PC-9 (cell line): ENCODE data around the gene RAPGEF1. TPM values are rescaled to one million over a fixed set of nuclear protein-coding genes. Genes with fewer than 3 reads are reported as not detected.
A peak's percentile ranks its signal among the peaks of the same experiment; 100 is the strongest.
"Not testable (repeated sequence)": the region's sequence is repeated elsewhere in the genome, so short reads cannot be mapped to it uniquely, and the experiment has no call there.

Experiments used
- BruUV-seq: library from RNA; stranded (reverse); fragments of 400-500 nt; replicated peaks from 2 replicates; lab custom pipeline; 2021; lab: Mats Ljungman, UMichigan
- CTCF ChIA-PET: fragments of 300-600 bp; sonication (Branson Sonifier 250); formaldehyde crosslinking; loops from one replicate; lab custom pipeline; 2022; ENCODE audit warnings: antibody characterized with exemption; lab: Charles Lee
- POLR2A ChIA-PET: fragments of 300-600 bp; sonication (Branson Sonifier 250); formaldehyde crosslinking; loops from one replicate; lab custom pipeline; 2022; ENCODE audit warnings: antibody characterized with exemption; ENCODE audit not compliant: unreplicated experiment; lab: Charles Lee
- DNase-seq, 2 experiments: peaks; one replicate each; pipeline versions ENCODE4 v3.0.0 to v3.0.0-alpha.2; 2015 to 2022; ENCODE audit warnings: mixed read lengths in 1 of 2
- H2AFZ ChIP-seq: fragments of 200-600 bp; sonication (generic); 2 replicates; pipeline ENCODE4 v1.8.1; 2017; ENCODE audit warnings: antibody characterized with exemption
- H3F3A ChIP-seq: fragments of 200-600 bp; sonication (generic); 2 replicates; pipeline ENCODE4 v1.8.1; 2017; ENCODE audit warnings: antibody characterized with exemption, mild to moderate bottlenecking, low read depth; ENCODE audit not compliant: insufficient read depth
- H3K27ac ChIP-seq: fragments of 200-600 bp; sonication (generic); 2 replicates; pipeline ENCODE4 v1.6.1; 2016; ENCODE audit warnings: mixed run types
- H3K27me3 ChIP-seq: fragments of 200-600 bp; sonication (generic); 2 replicates; pipeline ENCODE4 v1.6.1; 2016; ENCODE audit warnings: low read depth, mixed run types; ENCODE audit not compliant: insufficient read depth
- H3K36me3 ChIP-seq: fragments of 200-600 bp; sonication (generic); 2 replicates; pipeline ENCODE4 v1.6.1; 2016; ENCODE audit warnings: low read depth, mixed run types
- H3K4me1 ChIP-seq: fragments of 200-600 bp; sonication (generic); replicated peaks from 2 replicates; pipeline ENCODE4 v1.6.1; 2016; ENCODE audit warnings: mixed run types; ENCODE audit not compliant: insufficient read depth
- H3K4me2 ChIP-seq: fragments of 200-600 bp; sonication (generic); 2 replicates; pipeline ENCODE4 v1.6.1; 2017; ENCODE audit warnings: mixed run types
- H3K4me3 ChIP-seq: fragments of 200-600 bp; sonication (generic); 2 replicates; pipeline ENCODE4 v1.6.1; 2016; ENCODE audit warnings: mixed run types
- H3K79me2 ChIP-seq: fragments of 200-600 bp; sonication (generic); 2 replicates; pipeline ENCODE4 v1.6.1; 2017; ENCODE audit warnings: low read depth, mixed run types
- H3K9me2 ChIP-seq: fragments of 200-600 bp; sonication (generic); 2 replicates; pipeline ENCODE4 v1.8.1; 2017; ENCODE audit warnings: mild to moderate bottlenecking; ENCODE audit not compliant: insufficient read depth
- H3K9me3 ChIP-seq: fragments of 200-600 bp; sonication (generic); 2 replicates; pipeline ENCODE4 v1.8.1; 2016; ENCODE audit warnings: low read depth; ENCODE audit not compliant: insufficient read depth
- H4K20me1 ChIP-seq: fragments of 200-600 bp; sonication (generic); 2 replicates; pipeline ENCODE4 v1.8.1; 2017; ENCODE audit not compliant: insufficient read depth
- CTCF ChIP-seq: fragments of 200-600 bp; sonication (generic); conservative IDR thresholded peaks from 2 replicates; pipeline ENCODE4 v1.6.1; 2017; ENCODE audit warnings: mixed run types, antibody characterized with exemption, mild to moderate bottlenecking, moderate library complexity
- EZH2 ChIP-seq: fragments of 200-600 bp; sonication (generic); IDR thresholded peaks from 2 replicates; pipeline ENCODE4 v1.8.0; 2017; ENCODE audit warnings: antibody characterized with exemption, low read depth
- intact Hi-C: fragments of 100-400 bp; cut with micrococcal nuclease; formaldehyde crosslinking; loops from one replicate; pipeline ENCODE4 v1.10.0; 2022; ENCODE audit not compliant: unreplicated experiment
- total RNA-seq: library from RNA; stranded (reverse); gene quantifications from 2 replicates; pipeline ENCODE4 v1.2.3, GENCODE V29; 2021

The RAPGEF1 gene
- total RNA-seq, 1 experiment from 2014 or later, result 66.5 TPM

- DNase-seq, result no peak
- no peaks in the 10 kb centered on the region for H3K36me3 ChIP-seq
- H3K79me2 ChIP-seq, result no peaks in the 10 kb centered on the region
- no TSS peak for BruUV-seq
- ChIA-PET POLR2A (interaction anchor here (0.7 kb wide), 1 partner anchor 1068 kb away, joined by 21 read pairs; no protein-coding TSS in a partner anchor), CTCF (interaction anchor here (0.7 kb wide), 1 partner anchor 502 kb away, joined by 4 read pairs; no protein-coding TSS in a partner anchor)
- intact Hi-C loops, result no loop called here
- H3K9me3 ChIP-seq, result no peaks in the 10 kb centered on the region
- H2AFZ ChIP-seq, result no peak overlapping the region
- no peak overlapping the region for H3K4me2 ChIP-seq
- H3K9me2 ChIP-seq, result no peaks in the 10 kb centered on the region
- no peaks in the 10 kb centered on the region for H4K20me1 ChIP-seq
- H3K27me3 ChIP-seq, result no peaks in the 10 kb centered on the region
- H3K4me3 ChIP-seq, result no peak overlapping the region
- TF ChIP-seq CTCF (no peak), EZH2 (no peak)
- H3F3A ChIP-seq, result peaks cover 11% of the 10 kb centered on the region
- no peak overlapping the region for H3K27ac ChIP-seq
- 0 out of 2 replicates have a peak, but pooled peaks cover 5% of the 10 kb centered on the region for H3K4me1 ChIP-seq
Observed at GRCh38 chr9:131757549-131757948, 17.7 kb upstream of the RAPGEF1 start.

- intact Hi-C loops, result no loop called here
- BruUV-seq, result no TSS peak
- Histone ChIP-seq H3K27me3 (no peaks in the 10 kb centered on the region), H4K20me1 (no peaks in the 10 kb centered on the region), H2AFZ (no peak overlapping the region), H3K4me2 (no peak overlapping the region), H3K36me3 (no peaks in the 10 kb centered on the region), H3K4me3 (no peak overlapping the region), H3K9me3 (no peaks in the 10 kb centered on the region), H3K9me2 (no peaks in the 10 kb centered on the region), H3K4me1 (0 out of 2 replicates have a peak, but pooled peaks cover 5% of the 10 kb centered on the region), H3K27ac (no peak overlapping the region), H3K79me2 (no peaks in the 10 kb centered on the region), H3F3A (peaks cover 11% of the 10 kb centered on the region)
- CTCF ChIA-PET, result interaction anchor here (0.5 to 1.3 kb wide), 7 partner anchors 11 to 506 kb away, joined by 3 to 16 read pairs (median 5); no protein-coding TSS in a partner anchor
- POLR2A ChIA-PET, result no interaction called here
- peak; percentile 60 to 84 for DNase-seq
- TF ChIP-seq EZH2 (no peak), CTCF (peak; percentile 73)
Observed at GRCh38 chr9:131755541-131756198, 15.8 kb upstream of the RAPGEF1 start.

- Histone ChIP-seq H3K9me2 (no peaks in the 10 kb centered on the region), H3K4me1 (0 out of 2 replicates have a peak, but pooled peaks cover 5% of the 10 kb centered on the region), H3K36me3 (no peaks in the 10 kb centered on the region), H3K4me2 (no peak overlapping the region), H3K27me3 (no peaks in the 10 kb centered on the region), H3F3A (peaks cover 11% of the 10 kb centered on the region), H3K27ac (no peak overlapping the region), H2AFZ (no peak overlapping the region), H3K79me2 (no peaks in the 10 kb centered on the region), H4K20me1 (no peaks in the 10 kb centered on the region), H3K9me3 (no peaks in the 10 kb centered on the region), H3K4me3 (no peak overlapping the region)
- intact Hi-C loops, result no loop called here
- TF ChIP-seq EZH2, result no peak
- no peak for TF ChIP-seq CTCF
- CTCF ChIA-PET, result interaction anchor here (0.5 to 1.3 kb wide), 7 partner anchors 11 to 506 kb away, joined by 3 to 16 read pairs (median 3); no protein-coding TSS in a partner anchor
- POLR2A ChIA-PET, result interaction anchor here (0.6 kb wide), 1 partner anchor 438 kb away, joined by 3 read pairs; no protein-coding TSS in a partner anchor
- BruUV-seq, result no TSS peak
- no peak for DNase-seq
Observed at GRCh38 chr9:131754846-131755245, 15.0 kb upstream of the RAPGEF1 start.

GRCh38 chr9:131753751-131754150 lies 13.9 kb upstream of the RAPGEF1 start:
- H3K4me2 ChIP-seq, BruUV-seq, H3K4me1 ChIP-seq, intact Hi-C loops, POLR2A ChIA-PET, H3K27me3 ChIP-seq, H3F3A ChIP-seq, H3K9me3 ChIP-seq, H3K79me2 ChIP-seq, H3K36me3 ChIP-seq, H4K20me1 ChIP-seq, DNase-seq, H3K27ac ChIP-seq, H3K4me3 ChIP-seq, H2AFZ ChIP-seq, CTCF ChIA-PET, H3K9me2 ChIP-seq: not testable (repeated sequence)
